SK-N-MC (cell line): ENCODE results near the gene RMND1.

Source experiments
- EZH2 ChIP-seq: fragments of 200-600 bp; sonication (generic); IDR thresholded peaks from one replicate; pipeline ENCODE4 v1.6.1; 2017; ENCODE audit warnings: antibody characterized with exemption
- FOXP2 ChIP-seq: optimal IDR thresholded peaks from 2 replicates; pipeline ENCODE3; 2011; ENCODE audit warnings: mild to moderate bottlenecking, moderate library complexity; ENCODE audit not compliant: insufficient read depth; ENCODE audit errors: extremely low read length, control extremely low read depth
- POLR2AphosphoS5 ChIP-seq: IDR thresholded peaks from 2 replicates; pipeline ENCODE4 v1.6.1; 2012; ENCODE audit warnings: mild to moderate bottlenecking, low read depth, low read length, borderline replicate concordance

- TF ChIP-seq EZH2, result no peak
- no peak for TF ChIP-seq POLR2AphosphoS5
- no peak for TF ChIP-seq FOXP2
Measured at GRCh38 chr6:151370509-151371078, 81.3 kb downstream of the RMND1 start.
